Tibial nerve (tissue), 4 donors: Measurements from ENCODE around the gene PCAT7. TPM values are rescaled to one million over a fixed set of nuclear protein-coding genes. Genes with fewer than 3 reads are reported as not detected.
"Not testable (repeated sequence)": the region's sequence is repeated elsewhere in the genome, so short reads cannot be mapped to it uniquely, and the experiment has no call there.

Experiments used
- DNase-seq, 2 donors: peaks; one replicate each; pipeline ENCODE4 v3.0.0-alpha.2; 2019; ENCODE audit warnings: low spot score in 2 of 2
- H3K27ac ChIP-seq, 4 donors: fragments of 200-600 bp; sonication (generic) in 3 of 4; one replicate each; pipeline ENCODE4 v1.5.1; 2017 to 2019; ENCODE audit warnings: mild to moderate bottlenecking in 1 of 4
- H3K27me3 ChIP-seq, 2 donors: fragments of 200-600 bp; sonication (generic) in 1 of 2; one replicate each; pipeline versions ENCODE4 v1.5.1 to v1.6.0; 2017 to 2019
- H3K36me3 ChIP-seq, 3 donors: fragments of 200-600 bp; sonication (generic); one replicate each; pipeline ENCODE4 v1.5.1; 2018 to 2019
- H3K4me1 ChIP-seq, 4 donors: fragments of 200-600 bp; sonication (generic) in 3 of 4; one replicate each; pipeline ENCODE4 v1.5.1; 2017 to 2019
- H3K4me3 ChIP-seq, 4 donors: fragments of 200-600 bp; sonication (generic) in 3 of 4; one replicate each; pipeline ENCODE4 v1.5.1; 2017 to 2019; ENCODE audit warnings: mild to moderate bottlenecking in 1 of 4, moderate library complexity in 1 of 4
- H3K9me3 ChIP-seq, 4 donors: fragments of 200-600 bp; sonication (generic) in 3 of 4; one replicate each; pipeline ENCODE4 v1.5.1; 2017 to 2019
- EP300 ChIP-seq, 2 donors: sonication (generic); formaldehyde crosslinking; IDR thresholded peaks; one replicate each; pipeline ENCODE4 v1.6.1; 2017; ENCODE audit warnings: antibody characterized with exemption in 2 of 2, mild to moderate bottlenecking in 1 of 2
- POLR2A ChIP-seq, 2 donors: fragments of 450-650 bp; IDR thresholded peaks; one replicate each; pipeline ENCODE4 v1.6.1; 2017; ENCODE audit warnings: antibody characterized with exemption in 2 of 2, mild to moderate bottlenecking in 2 of 2, moderate library complexity in 2 of 2
- WGBS, 2 donors: methylation state at CpG; one replicate each; pipeline ENCODE4 v1.1.5; 2018; 5-methylcytosine and 5-hydroxymethylcytosine counted together
- total RNA-seq, 4 donors: library from RNA; depleted of rRNA; stranded (reverse); fragments of >200 nt; gene quantifications; one replicate each; pipeline ENCODE4 v1.1.0, GENCODE V29; 2016
- TF ChIP-seq, protein P1 (sequence below), 5 experiments: fragments of 200-600 bp in 3 of 5; fragments of 450-650 bp in 2 of 5; sonication (generic) in 3 of 5; IDR thresholded peaks; one replicate each; pipeline ENCODE4 v1.5.1; 2016 to 2019; ENCODE audit warnings: antibody characterized with exemption in 5 of 5, mild to moderate bottlenecking in 3 of 5, moderate library complexity in 2 of 5

The PCAT7 gene
- total RNA-seq, 4 donors from 2014 or later: 0.22 TPM; not detected in 3

DNA sequence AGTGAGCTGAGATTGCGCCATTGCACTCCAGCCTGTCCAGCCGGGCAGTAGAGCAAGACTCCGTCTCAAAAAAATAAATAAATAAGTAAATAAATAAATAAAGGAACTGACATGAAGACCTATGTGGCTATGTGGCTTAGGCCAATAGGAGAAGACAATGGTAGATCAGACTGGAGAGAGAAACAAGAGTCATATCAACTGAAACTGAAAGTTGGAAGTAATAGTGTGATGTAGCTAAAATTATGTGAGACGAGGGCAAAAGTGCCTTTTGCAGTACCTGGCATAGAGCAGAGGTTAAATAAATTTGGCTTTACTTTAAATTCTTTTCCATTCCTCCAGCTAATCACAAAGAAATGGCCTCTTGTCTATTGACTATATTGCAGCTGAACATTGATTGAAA lies 31.4 kb downstream of the PCAT7 start:
- Histone ChIP-seq H3K4me3 (no peak overlapping the region), H3K27me3 (no peaks in the 10 kb centered on the region), H3K9me3 (no peaks in the 10 kb centered on the region), H3K36me3 (no peaks in the 10 kb centered on the region), H3K4me1 (peaks cover 0 to 6% (median 0%) of the 10 kb centered on the region in 4 donors), H3K27ac (no peak overlapping the region)
- no peak for TF ChIP-seq POLR2A (IDR thresholded peaks at IDR 0.05)
- TF ChIP-seq, protein P1, sequence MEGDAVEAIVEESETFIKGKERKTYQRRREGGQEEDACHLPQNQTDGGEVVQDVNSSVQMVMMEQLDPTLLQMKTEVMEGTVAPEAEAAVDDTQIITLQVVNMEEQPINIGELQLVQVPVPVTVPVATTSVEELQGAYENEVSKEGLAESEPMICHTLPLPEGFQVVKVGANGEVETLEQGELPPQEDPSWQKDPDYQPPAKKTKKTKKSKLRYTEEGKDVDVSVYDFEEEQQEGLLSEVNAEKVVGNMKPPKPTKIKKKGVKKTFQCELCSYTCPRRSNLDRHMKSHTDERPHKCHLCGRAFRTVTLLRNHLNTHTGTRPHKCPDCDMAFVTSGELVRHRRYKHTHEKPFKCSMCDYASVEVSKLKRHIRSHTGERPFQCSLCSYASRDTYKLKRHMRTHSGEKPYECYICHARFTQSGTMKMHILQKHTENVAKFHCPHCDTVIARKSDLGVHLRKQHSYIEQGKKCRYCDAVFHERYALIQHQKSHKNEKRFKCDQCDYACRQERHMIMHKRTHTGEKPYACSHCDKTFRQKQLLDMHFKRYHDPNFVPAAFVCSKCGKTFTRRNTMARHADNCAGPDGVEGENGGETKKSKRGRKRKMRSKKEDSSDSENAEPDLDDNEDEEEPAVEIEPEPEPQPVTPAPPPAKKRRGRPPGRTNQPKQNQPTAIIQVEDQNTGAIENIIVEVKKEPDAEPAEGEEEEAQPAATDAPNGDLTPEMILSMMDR (IDR thresholded peaks at IDR 0.05): no peak
- TF ChIP-seq EP300 (IDR thresholded peaks at IDR 0.05): no peak
- no peak for DNase-seq
- 61 to 70% methylated on average over 4 of the region's 4 CpGs for WGBS, 2 donors

DNA sequence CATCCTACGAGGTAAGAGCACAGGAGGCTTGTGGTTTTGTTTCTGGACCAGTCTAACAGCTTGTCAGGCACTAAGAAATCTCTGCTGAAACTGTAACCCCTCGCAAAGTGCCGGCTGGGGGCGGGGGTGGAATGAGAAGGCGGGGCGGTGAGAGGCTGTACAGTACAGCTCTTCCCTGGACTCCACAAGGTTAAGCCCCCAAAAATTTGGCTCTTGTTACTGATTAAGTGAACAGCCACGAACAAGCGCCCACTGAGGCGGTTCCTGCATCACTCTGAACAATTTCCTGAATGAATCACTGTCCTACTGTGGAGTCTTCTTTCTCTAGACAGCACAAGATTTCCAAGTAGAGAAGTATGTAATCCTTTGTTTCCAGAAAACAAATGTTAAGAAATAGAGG lies 31.9 kb downstream of the PCAT7 start:
- no peak for TF ChIP-seq EP300 (IDR thresholded peaks at IDR 0.05)
- TF ChIP-seq POLR2A (IDR thresholded peaks at IDR 0.05): no peak
- TF ChIP-seq, protein P1 (IDR thresholded peaks at IDR 0.05): no peak
- 22 to 35% methylated on average over 9 of the region's 9 CpGs for whole genome bisulfite sequencing, 2 donors
- DNase-seq: no peak
- Histone ChIP-seq H3K27me3 (no peaks in the 10 kb centered on the region), H3K27ac (no peak overlapping the region), H3K36me3 (no peaks in the 10 kb centered on the region), H3K4me1 (peaks cover 0 to 6% (median 0%) of the 10 kb centered on the region in 4 donors), H3K4me3 (no peak overlapping the region), H3K9me3 (no peaks in the 10 kb centered on the region)

- Histone ChIP-seq H3K27me3 (no peaks in the 10 kb centered on the region), H3K4me3 (no peak overlapping the region), H3K4me1 (peaks cover 0 to 6% (median 0%) of the 10 kb centered on the region in 4 donors), H3K36me3 (no peaks in the 10 kb centered on the region), H3K9me3 (no peaks in the 10 kb centered on the region), H3K27ac (no peak overlapping the region)
- TF ChIP-seq, protein P1 (IDR thresholded peaks at IDR 0.05): no peak
- TF ChIP-seq EP300 (IDR thresholded peaks at IDR 0.05) (no peak), POLR2A (IDR thresholded peaks at IDR 0.05) (no peak)
- 94 to 95% methylated on average over 8 to 9 of the region's 9 CpGs for WGBS, 2 donors
- no peak for DNase-seq
Observed at GRCh38 chr9:94588681-94589080, 33.8 kb downstream of the PCAT7 start.

DNA sequence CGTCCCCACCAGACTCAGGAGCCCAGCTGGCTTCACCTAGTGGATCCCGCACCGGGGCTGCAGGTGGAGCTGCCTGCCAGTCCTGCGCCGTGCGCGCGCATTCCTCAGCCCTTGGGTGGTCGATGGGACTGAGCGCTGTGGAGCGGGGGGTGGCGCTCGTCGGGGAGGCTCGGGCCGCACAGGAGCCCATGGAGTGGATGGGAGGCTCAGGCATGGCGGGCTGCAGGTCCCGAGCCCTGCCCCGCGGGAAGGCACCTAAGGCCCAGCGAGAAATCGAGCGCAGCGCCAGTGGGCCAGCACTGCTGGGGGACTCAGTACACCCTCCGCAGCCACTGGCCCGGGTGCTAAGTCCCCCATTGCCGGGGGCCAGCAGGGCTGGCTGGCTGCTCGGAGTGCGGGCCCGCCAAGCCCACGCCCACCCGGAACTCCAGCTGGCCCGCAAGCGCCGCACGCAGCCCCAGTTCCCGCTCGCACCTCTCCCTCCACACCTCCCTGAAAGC lies 36.2 kb downstream of the PCAT7 start:
- H3K4me1 ChIP-seq: not testable (repeated sequence)
- 96 to 98% methylated on average over 11 to 12 of the region's 38 CpGs for WGBS, 2 donors

GRCh38 chr9:94591876-94592275 lies 37.0 kb downstream of the PCAT7 start:
- DNase-seq: no peak
- Histone ChIP-seq H3K9me3 (no peaks in the 10 kb centered on the region), H3K27ac (no peak overlapping the region), H3K4me3 (no peak overlapping the region), H3K4me1 (peaks cover 0 to 4% (median 0%) of the 10 kb centered on the region in 4 donors), H3K36me3 (no peaks in the 10 kb centered on the region), H3K27me3 (peaks cover 0 to 5% of the 10 kb centered on the region in 2 donors)
- WGBS, 2 donors: 87 to 90% methylated on average over 8 of the region's 8 CpGs
- no peak for TF ChIP-seq POLR2A (IDR thresholded peaks at IDR 0.05)
- TF ChIP-seq EP300 (IDR thresholded peaks at IDR 0.05): no peak
- TF ChIP-seq, protein P1 (IDR thresholded peaks at IDR 0.05): no peak

More for the DNA sequence above, 36.2 kb downstream of the PCAT7 start:
- not testable (repeated sequence) for H3K9me3 ChIP-seq, DNase-seq, H3K27ac ChIP-seq, H3K36me3 ChIP-seq, H3K27me3 ChIP-seq, H3K4me3 ChIP-seq

- not testable (repeated sequence) for H3K27me3 ChIP-seq, H3K36me3 ChIP-seq, H3K4me1 ChIP-seq, DNase-seq, H3K9me3 ChIP-seq, H3K27ac ChIP-seq, H3K4me3 ChIP-seq
- 56 to 75% methylated on average over 7 of the region's 7 CpGs for WGBS, 2 donors
Observed at GRCh38 chr9:94592683-94593082, 37.8 kb downstream of the PCAT7 start.
